ENCODE data around the gene OR9G1. TPM values are rescaled to one million over a fixed set of nuclear protein-coding genes. Genes with fewer than 3 reads are reported as not detected.
"Not testable (repeated sequence)": the region's sequence is repeated elsewhere in the genome, so short reads cannot be mapped to it uniquely, and the experiment has no call there.

The OR9G1 gene, protein sequence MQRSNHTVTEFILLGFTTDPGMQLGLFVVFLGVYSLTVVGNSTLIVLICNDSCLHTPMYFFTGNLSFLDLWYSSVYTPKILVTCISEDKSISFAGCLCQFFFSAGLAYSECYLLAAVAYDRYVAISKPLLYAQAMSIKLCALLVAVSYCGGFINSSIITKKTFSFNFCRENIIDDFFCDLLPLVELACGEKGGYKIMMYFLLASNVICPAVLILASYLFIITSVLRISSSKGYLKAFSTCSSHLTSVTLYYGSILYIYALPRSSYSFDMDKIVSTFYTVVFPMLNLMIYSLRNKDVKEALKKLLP
- total RNA-seq = not detected in 2 replicates

DNA sequence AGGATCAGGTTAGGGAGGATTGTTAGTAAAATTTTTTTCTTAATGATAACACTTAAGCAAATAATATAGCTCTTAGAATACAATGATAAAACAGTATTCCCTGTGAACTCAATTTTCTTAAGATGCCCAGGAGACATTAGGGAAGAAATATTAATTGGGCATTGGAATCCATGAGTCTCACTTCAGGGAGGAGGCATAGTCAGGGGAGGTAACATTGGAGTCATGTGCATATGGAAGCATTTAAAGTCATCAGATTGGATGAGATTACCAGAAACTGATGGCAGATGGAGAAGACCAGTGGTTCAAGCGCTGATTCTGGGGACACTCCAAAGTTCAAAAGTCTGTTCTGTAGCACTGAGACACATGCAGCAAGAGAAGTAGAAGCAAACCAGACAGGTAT, at the start of gene OR9G1:
OR9G1 (plus strand) TSS at position 301 of the 400 bp plus-strand sequence. CDS start 1,293 bp downstream, outside the sequence.
- DNase-seq (ENCODE audit: extremely low read depth, low read depth, low spot score) = no peak

DNA sequence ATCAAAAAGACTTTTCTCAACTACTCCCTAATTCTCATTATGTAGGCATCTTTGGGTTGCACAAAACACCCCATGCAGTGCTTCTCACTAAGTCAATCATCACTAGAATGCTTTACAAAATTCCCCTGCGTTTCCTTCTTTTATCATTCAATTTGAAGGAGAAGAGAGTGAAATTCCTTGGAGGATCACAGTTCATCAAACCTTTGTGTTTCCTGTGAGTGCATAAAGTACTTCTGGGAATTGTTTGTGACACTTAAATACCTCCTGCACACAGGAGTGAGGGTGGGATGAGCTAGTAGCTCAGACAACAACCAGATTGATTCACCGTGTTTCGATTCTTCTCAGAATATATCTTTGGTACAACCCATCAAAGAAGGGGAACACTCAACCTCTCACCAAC, 39.1 kb upstream of the OR9G1 start:
- no peak for DNase-seq (ENCODE audit: extremely low read depth, low read depth, low spot score)

DNA sequence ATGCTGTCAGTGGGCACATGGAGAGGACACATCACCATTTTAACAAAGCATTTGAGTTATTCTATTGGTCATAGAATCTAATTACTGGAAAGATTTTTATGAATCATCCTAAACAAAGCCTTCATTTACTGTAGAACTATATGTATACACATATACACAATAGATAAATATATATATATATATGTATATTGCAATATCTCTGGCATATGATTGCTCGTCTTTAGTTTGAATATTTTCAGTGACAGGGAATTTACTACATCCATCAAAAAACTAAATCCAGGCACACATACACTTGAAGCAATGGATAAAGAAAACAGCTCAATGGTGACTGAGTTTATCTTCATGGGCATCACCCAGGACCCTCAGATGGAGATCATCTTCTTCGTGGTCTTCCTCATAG, 35.5 kb upstream of the OR9G1 start, which contains the start of gene OR5AR1:
OR5AR1 (plus strand) TSS at position 301 of the 400 bp plus-strand sequence; CDS start at position 301, 0 bp downstream.
- no peak for DNase-seq (ENCODE audit: extremely low read depth, low read depth, low spot score)

DNA sequence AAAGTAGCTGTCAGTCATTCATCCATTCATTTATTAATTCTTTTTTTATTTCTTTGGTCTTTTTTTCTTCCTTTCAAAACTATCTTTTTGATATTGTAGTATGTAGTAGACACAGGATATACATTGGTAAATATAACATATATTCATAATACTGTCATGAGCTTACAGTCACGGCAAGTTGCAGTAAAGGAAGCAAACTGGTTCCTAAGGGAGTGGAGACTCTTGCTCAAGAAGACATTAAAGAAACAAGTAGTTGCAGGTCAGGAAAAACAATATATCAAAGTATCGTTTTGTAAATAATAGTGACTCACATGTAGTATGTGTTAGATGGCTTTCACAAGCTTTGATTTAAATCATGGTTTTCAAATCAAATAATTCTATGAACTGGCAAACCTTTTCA, 27.9 kb upstream of the OR9G1 start:
- DNase-seq (ENCODE audit: extremely low read depth, low read depth, low spot score) = no peak

DNA sequence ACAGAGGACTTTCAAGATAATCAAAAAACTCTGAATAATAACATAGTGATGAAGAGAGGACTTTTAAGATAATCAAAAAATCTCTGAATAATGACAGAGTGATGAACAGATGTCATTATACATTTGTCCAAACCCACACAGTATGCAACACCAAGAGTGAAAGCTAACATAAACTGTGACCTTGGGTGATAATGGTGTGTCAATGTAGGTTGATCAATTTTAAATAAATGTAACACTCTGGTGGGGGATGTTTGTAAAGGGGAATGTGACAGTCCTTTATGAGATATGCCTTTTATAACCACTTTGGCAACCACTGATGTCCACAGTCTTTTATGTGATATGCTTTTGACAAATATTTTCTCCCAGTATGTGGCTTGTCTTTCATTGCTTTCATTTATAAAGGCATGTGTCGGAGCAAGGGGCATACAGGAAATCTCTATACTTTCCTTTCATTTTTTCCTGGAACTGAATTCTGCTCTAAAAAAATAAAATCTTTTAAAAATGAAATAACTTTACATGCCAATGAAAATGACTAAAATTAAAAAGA, 10.3 kb upstream of the OR9G1 start:
- no peak for DNase-seq (ENCODE audit: extremely low read depth, low read depth, low spot score)

DNA sequence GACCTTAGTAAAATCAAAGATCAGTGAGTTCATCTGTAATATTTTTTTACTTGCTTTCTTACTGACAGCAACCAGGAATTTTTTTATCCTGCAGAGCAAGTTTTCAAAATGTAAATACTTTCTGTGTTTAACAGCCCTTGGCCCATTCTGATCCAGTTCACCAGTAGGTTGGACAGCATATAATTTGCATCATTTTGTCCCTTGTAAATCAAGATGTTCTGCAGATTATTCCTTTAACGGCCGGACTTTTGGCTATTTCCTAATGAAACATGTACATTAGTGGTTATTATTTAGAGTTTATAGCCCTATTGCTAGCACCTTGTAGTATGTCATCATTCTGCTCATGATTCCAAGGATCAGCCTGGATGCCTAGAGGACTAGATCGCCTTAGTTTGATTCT, 7.7 kb upstream of the OR9G1 start:
- not testable (repeated sequence) for DNase-seq (ENCODE audit: extremely low read depth, low read depth, low spot score)

DNA sequence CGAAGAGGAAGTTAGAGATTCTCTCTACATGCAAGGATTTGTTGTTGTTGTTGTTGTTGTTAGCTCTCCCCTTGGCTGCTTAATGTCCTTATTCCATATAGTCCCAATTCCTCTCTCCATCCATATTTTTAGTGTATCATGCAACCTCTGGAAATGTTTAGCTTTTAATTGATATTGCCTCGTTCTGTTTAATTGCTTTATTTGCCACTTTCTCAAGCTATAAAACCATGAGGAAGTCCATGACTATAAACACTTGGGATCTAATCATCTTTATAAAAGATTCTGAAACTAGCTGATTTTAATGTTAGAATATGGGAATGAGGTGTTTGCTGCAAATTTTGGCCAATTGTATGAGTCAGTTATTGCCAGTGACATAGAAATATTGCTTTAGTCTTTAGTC, 5.5 kb upstream of the OR9G1 start:
- DNase-seq (ENCODE audit: extremely low read depth, low read depth, low spot score) = no peak

DNA sequence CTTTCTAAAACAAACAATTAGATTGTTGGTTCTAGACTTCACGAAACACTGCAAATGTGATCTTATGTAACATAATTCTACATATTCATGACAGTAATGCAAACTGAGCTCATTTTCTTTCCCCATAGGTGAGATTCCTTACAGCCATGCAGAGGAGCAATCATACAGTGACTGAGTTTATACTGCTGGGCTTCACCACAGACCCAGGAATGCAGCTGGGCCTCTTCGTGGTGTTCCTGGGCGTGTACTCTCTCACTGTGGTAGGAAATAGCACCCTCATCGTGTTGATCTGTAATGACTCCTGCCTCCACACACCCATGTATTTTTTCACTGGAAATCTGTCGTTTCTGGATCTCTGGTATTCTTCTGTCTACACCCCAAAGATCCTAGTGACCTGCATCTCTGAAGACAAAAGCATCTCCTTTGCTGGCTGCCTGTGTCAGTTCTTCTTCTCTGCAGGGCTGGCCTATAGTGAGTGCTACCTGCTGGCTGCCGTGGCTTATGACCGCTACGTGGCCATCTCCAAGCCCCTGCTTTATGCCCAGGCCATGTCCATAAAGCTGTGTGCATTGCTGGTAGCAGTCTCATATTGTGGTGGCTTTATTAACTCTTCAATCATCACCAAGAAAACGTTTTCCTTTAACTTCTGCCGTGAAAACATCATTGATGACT, 1.5 kb downstream of the OR9G1 start:
- no peak for DNase-seq (ENCODE audit: extremely low read depth, low read depth, low spot score)

DNA sequence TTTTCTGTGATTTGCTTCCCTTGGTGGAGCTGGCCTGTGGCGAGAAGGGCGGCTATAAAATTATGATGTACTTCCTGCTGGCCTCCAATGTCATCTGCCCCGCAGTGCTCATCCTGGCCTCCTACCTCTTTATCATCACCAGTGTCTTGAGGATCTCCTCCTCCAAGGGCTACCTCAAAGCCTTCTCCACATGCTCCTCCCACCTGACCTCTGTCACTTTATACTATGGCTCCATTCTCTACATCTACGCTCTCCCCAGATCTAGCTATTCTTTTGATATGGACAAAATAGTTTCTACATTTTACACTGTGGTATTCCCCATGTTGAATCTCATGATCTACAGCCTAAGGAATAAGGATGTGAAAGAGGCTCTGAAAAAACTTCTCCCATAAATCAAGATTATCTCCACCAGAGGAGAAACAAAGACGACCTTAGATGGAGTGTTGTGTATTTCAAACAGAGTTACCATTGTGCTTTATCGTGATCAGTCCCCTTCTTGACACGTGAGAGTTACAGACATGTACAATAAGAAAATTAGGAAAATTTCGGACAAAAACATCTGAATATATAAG, 2.1 kb downstream of the OR9G1 start:
- DNase-seq (ENCODE audit: extremely low read depth, low read depth, low spot score) = no peak

DNA sequence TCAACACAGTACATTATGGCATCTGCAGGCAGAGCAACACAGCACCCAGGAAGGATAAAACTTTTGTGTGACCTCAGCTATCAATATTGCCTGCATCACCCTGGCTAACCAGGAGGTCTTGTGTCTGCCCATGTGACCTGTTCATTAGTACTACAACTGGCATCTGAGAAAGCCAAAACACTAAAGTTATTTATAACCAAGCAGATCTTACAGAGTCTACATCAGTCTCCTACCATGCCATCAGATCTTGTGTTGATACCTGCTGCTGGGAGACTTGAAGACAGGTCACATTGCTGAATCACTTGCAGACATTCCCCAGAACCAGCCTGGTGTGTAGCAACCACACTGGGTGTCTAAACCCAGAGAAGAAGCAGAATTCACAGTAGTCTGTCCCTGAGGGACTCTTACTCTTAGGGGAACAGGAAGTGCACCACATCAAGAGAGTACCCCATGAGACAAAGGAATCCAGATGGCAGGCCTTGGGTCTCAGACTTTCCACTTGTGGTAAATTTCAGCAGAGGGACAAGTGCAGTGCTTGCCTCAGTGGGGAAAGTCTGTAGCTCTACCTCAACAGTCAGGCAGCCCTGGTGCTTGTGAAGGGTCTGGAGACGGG, 7.0 kb downstream of the OR9G1 start:
- no peak for DNase-seq (ENCODE audit: extremely low read depth, low read depth, low spot score)

DNA sequence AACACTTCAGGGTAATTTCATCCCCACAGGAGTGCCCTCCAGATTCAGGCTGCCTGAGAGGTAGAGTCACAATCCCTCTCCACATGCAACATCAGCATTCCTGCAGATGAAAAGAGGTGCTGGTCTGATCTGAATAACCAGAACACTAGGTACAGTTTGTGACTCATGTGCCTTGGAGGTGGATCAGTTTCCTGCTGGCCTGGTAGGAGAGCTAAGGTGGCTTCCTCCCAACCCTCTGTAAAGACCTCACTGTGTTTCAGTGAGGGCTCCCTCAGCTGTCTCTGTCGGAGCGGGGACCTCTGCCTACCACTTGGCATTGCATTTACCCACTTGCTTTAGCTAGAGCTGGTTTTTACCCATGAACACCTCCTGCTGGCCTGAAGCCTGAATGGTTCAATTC, 7.6 kb downstream of the OR9G1 start:
- DNase-seq (ENCODE audit: extremely low read depth, low read depth, low spot score) = no peak

DNA sequence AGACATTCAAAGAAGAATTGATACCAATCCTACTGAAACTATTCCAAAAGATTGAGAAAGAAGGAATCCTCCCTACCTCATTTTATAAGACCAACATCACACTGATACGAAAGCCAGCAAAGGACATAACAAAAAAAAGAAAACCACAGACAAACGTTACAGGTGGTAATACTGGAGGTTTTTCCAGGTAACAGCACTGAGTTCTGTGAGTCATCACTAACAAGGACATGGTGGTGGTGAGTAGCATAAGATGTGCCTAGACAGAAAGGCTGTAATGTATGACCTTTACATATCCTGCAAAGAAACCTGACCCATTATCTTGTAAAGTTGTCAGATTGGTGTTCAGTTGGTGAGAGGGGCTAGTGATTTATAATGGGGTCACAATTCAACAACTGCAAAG, 15.3 kb downstream of the OR9G1 start:
- DNase-seq (ENCODE audit: extremely low read depth, low read depth, low spot score) = no peak

DNA sequence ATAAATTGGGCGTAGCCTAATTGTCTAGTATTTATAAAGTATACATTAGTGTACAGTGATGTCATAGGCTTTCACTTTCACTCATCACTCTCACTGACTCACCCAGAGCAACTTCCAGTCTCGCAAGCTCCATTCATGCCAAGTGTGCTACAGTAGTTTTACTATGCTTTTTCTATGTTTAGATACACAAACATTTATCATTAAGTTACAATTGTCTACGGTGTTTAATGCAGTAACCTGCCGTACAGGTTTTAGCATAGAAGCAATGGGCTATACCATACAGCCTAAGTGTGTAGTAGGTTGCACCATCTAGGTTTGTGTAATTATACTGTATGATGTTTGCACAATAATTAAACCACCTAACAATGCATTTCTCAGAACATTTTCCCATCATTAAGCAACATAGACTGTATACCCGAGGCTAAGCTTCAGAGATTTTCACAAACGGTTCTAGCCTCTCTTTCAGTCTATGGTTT, 17.5 kb downstream of the OR9G1 start:
- no peak for DNase-seq (ENCODE audit: extremely low read depth, low read depth, low spot score)

DNA sequence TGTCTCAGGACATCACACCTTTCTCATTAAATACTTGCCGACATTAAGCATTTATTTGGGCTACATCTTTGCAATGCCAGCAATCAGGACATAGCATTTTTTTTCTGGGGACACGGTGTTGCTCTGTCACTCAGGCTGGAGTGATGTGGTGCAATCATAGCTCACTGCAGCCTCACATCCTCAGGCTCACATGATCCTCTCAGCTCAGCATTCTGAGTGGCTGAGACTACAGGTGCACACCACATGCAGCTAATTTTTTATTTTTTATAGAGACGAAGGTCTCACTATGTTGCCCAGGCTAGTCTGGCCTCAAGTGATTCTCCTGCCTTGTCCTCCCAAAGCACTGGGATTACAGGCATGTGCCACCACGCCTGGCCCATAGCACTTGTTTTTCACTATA, 21.6 kb downstream of the OR9G1 start:
- no peak for DNase-seq (ENCODE audit: extremely low read depth, low read depth, low spot score)

DNA sequence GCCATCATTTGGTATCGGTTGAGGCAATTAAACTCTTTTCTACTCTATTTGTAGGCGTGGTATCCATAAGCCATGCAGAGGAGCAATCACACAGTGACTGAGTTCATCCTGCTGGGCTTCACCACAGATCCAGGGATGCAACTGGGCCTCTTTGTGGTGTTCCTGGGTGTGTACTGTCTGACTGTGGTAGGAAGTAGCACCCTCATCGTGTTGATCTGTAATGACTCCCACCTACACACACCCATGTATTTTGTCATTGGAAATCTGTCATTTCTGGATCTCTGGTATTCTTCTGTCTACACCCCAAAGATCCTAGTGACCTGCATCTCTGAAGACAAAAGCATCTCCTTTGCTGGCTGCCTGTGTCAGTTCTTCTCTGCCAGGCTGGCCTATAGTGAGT, 41.2 kb downstream of the OR9G1 start:
- DNase-seq (ENCODE audit: extremely low read depth, low read depth, low spot score) = no peak

DNA sequence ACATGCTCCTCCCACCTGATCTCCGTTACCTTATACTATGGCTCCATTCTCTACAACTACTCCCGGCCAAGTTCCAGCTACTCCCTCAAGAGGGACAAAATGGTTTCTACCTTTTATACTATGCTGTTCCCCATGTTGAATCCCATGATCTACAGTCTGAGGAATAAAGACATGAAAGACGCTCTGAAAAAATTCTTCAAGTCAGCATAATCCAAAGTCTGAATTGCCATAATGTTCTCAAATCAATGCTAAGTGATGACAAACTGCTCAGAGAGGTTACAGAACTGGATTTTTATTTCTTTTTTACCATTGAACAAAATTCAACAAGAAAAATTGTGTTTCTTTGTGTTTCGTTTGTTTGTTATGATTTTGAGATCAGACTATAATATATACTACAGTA, 42.0 kb downstream of the OR9G1 start:
- no peak for DNase-seq (ENCODE audit: extremely low read depth, low read depth, low spot score)

DNA sequence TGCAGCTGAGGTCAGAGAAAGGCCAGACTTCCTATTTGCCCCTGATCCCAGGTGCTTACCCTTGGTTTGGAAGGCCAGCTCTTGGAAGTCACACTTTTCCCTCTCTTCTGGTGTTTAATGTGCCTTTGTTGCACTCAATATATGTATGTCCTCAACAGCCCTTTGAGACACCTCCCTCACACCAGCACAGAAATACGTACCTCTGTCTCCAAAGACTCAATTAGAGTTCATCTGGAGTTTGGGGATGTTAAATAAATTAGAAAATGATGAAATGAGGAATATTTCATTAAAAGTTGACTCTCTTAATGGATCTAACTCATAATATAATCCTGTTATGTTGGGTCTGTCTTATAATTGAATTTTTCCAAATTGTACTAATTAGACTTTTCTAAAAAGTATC, 49.7 kb downstream of the OR9G1 start, which contains the start of gene OR9G4:
OR9G4 (minus strand) TSS at position 101 of the 400 bp plus-strand sequence. CDS start 4,931 bp downstream, outside the sequence.
- no peak for DNase-seq (ENCODE audit: extremely low read depth, low read depth, low spot score)

DNA sequence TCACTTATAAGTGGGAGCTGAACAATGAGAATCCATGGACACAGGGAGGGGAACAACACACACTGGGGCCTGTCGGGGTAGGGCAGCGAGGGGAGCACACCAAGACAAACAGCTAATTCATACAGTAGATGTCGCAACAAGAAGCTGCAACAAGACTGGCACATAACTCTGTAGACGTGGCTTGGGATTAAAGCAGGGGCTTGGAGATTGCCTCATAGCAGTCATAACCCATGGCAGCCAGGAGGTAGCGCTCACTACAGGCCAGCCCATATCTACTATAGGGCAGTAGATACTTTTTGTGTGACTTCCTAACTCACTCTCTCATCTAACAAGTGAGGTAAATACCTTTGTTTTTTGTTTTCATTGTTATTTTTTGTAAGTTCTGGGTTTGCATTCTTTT, 51.3 kb downstream of the OR9G1 start:
- DNase-seq (ENCODE audit: extremely low read depth, low read depth, low spot score) = no peak

DNA sequence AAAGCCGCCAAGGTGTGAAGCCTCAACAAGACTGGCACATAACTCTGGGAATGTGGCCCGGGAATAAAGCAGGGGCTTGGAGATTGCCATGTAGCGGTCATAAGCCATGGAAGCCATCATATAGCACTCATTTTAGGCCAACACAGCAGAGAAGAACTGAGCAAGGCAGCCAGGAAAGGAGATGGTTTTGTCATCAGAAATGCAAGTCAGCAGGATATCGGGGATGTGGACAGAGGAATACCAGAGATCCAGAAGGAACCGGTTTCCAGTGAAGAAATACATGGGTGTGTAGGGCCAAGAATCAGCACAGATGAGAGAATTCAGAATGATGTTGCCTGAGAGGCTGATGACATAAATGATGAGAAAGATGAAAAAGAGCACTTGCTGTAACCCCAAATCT, 52.6 kb downstream of the OR9G1 start:
- no peak for DNase-seq (ENCODE audit: extremely low read depth, low read depth, low spot score)
